NCI-H2196 (cell line): Measurements from ENCODE around the gene TSPAN4.

Experiments
- DNase-seq: peaks from one replicate; lab custom pipeline; 2025; ENCODE audit not compliant: unreplicated experiment; lab: John Stamatoyannopoulos, UW

TSPAN4 gene

DNA sequence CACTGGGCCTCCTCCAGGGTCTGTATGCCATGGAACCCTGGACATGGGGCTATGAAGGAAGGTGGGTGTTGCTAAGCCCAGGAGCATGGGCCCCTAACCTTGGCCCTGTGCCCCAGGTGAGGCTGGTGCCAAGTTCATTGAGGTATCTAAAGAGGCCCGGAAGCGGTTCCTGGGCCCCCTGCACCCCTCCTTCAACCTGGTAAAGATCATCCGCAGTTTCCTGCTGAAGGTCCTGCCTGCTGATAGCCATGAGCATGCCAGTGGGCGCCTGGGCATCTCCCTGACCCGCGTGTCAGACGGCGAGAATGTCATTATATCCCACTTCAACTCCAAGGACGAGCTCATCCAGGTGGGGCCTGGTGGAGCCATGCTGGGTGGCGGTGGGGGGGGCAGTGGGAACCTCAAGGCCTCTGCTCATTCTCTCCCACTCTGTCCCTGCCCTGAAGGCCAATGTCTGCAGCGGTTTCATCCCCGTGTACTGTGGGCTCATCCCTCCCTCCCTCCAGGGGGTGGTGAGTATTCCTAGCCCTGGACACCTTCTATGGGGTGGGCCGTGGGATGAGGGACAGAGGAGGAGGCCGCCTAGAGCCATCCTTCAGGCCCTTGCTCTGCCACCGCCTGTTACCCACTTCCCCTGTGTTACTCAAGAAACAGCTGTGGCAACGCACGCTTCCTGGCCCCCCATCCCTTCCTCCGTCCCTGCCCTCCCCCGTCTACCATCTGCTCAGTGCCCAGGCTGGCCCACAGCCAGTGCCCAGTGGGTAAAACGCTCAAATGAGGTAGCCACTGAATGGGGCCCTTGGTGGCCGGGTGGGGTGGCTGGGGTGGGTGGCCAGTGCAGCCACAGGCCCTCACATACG, 20.9 kb upstream of the TSPAN4 start:
- no peak for DNase-seq

DNA sequence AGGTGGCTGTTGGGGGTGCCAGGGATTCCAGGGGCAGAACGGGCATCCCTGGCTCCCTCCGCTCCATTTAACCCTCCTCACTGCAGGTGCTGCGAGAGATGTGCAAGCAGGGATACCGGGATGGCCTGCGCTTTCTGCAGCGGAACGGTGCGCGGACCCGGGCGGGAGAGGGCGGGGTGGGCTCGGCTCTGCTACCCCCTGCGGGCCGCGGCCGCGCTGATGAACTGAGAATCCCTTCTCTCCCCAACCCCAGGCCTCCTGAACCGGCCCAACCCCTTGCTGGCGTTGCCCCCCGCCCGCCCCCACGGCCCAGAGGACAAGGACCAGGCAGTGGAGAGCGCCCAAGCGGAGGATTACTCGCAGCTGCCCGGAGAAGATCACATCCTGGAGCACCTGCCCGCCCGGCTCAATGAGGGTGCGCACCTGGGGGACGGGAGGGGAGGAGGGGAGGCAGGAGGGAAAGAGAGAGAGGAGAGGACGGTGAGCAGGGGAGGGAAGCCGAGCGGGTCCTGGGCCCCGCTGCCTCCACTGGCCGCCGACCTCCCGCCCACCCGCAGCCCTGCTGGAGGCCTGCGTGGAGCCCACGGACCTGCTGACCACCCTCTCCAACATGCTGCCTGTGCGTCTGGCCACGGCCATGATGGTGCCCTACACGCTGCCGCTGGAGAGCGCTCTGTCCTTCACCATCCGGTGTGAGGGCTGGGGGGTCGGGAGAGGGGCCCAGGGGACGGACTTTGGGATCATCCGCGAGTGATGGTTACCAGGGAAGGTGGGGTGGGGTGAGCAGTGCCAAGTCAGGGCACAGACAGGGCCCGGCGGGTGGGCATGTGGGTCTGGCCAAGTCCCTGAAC, 19.0 kb upstream of the TSPAN4 start:
- no peak for DNase-seq

DNA sequence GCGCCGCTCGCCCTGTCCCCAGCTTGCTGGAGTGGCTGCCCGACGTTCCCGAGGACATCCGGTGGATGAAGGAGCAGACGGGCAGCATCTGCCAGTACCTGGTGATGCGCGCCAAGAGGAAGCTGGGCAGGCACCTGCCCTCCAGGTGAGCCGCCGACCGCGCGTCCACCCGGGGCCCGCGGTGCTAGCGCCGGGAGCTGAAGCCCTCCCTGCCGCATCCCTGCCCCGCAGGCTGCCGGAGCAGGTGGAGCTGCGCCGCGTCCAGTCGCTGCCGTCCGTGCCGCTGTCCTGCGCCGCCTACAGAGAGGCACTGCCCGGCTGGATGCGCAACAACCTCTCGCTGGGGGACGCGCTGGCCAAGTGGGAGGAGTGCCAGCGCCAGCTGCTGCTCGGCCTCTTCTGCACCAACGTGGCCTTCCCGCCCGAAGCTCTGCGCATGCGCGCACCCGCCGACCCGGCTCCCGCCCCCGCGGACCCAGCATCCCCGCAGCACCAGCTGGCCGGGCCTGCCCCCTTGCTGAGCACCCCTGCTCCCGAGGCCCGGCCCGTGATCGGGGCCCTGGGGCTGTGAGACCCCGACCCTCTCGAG, 18.3 kb upstream of the TSPAN4 start:
- peak; percentile 80 for DNase-seq

DNA sequence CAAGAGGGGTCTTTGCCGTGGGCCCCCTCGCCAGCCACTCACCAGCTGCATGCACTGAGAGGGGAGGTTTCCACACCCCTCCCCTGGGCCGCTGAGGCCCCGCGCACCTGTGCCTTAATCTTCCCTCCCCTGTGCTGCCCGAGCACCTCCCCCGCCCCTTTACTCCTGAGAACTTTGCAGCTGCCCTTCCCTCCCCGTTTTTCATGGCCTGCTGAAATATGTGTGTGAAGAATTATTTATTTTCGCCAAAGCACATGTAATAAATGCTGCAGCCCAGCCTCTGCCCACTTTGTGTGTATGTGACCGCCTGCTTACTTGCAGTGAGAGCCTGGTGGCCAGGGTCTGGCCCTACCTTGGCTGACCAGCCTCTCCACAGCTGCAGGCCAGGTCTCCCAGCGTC, 17.7 kb upstream of the TSPAN4 start:
- DNase-seq: peak; percentile 36

DNA sequence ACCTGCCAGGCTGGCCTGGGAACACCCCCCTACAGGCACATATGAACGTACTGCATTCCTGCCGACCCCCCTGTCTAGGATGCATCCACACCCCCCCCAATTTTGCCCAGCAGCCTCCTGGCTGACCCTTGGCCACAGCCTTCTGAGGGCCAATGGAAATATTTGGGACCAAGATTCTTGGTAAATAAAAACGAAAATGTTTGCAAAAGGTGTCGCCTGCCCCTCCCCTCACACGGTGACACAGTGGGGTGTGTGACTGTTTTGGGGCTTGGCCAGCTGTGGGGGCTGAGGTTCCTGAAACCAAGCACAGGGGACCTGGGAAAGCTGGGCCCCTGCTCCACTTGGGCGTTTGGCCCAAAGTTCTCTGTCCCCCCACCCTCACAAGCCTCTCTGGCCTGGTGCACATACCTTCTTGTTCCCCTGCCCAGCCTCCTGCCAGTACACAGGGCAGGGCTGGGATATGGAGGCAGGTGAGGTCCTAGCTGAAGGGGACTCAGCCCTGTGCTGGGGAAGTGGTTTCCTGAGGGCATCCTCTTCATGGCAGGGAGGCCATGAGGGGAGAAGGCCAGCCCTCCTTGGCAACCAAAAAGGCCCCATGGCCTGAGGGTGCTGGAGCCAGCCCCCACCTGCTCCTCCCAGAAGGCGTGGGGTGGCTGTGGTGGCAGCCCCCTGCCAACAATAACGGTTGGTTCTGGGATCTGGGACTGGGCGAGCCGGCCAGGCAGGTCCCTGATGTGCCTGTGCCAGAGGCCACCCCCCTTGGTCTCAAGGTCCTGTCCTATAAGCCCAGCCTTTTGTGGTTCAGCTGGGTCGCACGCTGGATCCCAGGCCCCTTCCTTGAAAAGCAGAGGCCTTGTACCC, 17.1 kb upstream of the TSPAN4 start:
- DNase-seq: no peak

DNA sequence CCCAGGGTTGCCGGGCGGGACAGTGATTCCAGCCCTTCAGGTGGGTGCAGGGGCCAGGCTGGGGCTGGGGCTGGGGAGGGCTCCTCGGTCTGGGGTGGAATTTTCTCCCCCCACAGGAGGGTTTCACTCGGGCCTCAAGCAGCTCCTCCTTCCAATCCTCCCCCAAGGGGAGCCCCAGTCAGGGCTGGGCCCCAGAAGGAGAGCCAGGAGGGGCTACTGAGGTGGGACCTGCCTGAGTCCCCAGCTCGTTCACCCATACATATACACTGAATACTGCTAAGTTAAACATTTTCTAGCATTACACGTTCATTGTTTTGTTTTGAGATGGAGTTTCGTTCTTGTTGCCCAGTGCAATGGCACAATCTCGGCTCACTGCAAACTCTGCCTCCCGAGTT, 16.4 kb upstream of the TSPAN4 start:
- DNase-seq: no peak

DNA sequence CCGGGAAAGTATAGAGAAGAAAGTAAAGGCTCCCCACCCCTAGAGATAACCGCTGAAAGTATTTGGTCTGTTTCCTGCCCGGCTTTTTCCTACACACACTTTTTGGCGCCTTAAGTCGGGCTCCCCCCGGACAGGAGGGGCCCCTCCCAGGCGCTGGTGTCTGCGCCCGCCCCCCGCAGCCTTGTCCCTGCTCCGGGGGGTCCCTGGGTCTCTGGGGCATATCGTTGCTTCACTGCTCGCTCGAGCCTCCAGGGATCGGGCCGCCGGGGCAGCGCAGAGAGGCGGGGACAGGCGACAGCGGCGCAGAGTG, 15.9 kb upstream of the TSPAN4 start:
- no peak for DNase-seq

DNA sequence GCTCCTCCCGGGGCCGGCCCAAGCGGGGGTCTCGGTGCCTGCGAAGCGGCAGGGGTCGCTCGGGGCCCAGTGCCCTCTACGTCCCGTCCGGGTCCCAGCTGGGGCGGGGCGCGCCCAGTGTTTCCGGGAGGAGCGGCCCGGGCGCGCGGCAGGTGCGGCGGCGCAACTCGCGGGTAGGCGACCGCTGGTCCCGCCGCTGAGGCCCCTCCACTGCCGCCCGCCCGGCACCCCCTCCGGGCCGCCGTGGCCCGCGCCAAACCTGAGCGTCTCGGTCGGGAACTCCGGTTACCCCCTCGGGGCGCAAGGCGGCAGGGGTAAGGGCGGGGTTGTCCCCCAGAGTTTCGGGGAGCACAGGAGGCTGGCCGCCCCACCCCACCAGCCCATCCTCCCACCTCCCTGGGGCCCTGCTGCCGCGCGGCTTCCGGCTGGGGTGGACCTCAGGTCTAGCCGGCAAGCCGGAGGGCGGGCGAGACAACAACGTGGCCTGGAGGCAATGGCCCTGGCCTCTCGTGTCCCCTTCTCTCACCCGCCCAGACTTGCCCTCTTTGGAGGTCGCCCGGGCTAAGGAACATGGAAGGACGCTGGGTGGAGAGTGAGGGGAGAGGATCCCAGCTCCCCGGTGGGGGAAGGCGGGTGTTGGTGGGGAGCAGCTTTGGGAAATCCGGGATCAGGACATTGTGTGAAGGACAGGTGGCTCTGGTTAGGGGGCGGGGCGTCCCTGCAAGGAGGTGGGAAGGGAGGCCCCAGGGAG, 15.3 kb upstream of the TSPAN4 start:
- peak; percentile 40 for DNase-seq

DNA sequence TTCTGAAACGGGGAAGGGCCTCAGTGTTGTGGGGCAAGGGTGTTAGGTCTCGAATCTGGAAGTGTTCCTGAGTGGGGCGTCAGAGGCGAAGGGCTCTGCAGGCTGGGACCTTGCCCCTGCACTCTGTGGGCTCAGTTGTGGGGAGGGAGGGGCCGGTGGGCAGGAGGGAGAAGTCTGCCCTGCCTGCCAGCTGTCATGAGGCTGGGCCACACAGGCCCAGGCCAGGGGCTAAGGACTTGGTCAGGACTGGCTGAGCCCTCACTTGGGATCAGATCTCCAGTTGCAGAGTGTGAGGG, 14.8 kb upstream of the TSPAN4 start, which contains the start of gene CRACR2B:
Gene CRACR2B (plus strand): TSS at position 23 of the 296 bp plus-strand sequence. CDS start 689 bp downstream, outside the sequence.
- no peak for DNase-seq

DNA sequence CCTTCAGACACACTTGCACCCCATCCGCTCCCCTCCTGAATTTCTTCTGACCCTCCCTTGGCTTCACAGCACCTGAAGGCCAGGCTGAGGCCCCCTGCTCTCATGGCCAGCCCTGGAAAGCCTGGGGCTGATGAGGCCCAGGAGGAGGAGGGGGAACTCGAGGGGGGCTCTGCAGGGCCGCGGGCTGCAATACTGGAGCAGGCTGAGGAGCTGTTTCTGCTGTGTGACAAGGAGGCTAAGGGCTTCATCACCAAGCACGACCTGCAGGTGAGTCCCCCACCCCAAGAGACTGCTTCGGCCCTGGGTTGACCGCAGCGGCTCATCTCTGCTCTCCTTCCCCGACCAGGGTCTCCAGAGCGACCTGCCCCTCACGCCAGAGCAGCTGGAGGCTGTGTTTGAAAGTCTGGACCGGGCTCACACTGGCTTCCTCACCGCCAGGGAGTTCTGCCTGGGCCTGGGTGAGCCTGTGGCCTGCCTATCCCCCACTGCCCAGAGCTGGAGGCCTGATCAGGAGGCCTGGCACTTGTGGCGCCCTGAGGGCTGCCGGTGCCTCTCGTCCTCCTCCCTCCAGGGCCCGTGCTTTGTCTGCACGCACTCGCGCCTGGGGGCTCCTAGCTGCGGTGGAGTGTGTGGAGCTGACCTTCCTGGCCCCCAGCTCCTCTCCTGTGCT, 14.0 kb upstream of the TSPAN4 start:
- no peak for DNase-seq

DNA sequence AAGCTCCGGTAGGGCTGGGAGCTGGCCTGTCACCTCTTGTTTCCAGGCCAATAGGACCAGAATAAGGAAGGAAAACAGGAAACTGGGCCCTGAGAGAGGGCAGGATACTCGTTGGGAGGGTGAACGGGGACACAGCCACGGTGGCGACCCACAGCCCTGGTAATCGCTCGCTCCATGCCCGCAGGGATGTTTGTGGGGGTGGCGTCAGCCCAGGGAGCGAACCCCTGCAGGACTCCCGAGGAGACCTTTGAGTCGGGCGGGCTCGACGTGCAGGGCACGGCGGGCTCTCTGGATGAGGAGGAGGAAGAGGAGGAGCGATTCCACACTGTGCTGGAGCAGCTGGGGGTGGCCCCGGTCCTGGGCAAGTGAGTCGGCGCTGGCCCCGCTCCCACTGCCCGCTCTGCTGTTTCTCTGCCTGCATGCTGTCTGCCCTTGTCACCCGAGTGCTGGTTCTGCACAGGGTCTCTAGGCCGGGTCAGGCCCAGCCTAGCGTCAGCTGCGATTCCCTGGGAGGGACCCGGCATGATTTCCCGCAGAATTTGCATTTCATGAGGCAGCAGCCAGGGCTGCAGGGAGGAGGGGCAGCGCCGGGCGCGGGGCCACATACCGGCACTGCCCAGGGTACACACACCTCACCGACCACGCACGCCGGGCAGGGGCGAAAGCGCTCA, 13.3 kb upstream of the TSPAN4 start:
- no peak for DNase-seq

DNA sequence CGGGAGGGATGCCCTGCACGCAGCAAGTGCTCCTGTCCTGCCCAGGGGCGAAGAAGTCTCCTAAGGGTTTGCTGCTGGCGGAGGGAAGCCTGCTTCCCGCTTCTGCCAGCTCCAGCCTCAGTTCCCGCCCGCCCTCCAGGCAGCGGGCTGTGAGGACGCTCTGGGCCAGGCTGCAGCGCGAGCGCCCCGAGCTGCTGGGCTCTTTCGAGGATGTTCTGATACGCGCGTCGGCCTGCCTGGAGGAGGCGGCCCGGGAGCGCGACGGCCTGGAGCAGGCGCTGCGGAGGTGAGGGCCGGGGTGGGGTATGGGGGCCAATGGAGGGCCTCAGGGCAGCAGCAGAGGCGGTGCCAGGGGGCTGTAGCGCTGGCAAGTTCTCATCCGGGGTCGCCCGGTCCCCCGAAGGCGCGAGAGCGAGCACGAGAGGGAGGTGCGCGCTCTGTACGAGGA, 12.8 kb upstream of the TSPAN4 start:
- DNase-seq: no peak

DNA sequence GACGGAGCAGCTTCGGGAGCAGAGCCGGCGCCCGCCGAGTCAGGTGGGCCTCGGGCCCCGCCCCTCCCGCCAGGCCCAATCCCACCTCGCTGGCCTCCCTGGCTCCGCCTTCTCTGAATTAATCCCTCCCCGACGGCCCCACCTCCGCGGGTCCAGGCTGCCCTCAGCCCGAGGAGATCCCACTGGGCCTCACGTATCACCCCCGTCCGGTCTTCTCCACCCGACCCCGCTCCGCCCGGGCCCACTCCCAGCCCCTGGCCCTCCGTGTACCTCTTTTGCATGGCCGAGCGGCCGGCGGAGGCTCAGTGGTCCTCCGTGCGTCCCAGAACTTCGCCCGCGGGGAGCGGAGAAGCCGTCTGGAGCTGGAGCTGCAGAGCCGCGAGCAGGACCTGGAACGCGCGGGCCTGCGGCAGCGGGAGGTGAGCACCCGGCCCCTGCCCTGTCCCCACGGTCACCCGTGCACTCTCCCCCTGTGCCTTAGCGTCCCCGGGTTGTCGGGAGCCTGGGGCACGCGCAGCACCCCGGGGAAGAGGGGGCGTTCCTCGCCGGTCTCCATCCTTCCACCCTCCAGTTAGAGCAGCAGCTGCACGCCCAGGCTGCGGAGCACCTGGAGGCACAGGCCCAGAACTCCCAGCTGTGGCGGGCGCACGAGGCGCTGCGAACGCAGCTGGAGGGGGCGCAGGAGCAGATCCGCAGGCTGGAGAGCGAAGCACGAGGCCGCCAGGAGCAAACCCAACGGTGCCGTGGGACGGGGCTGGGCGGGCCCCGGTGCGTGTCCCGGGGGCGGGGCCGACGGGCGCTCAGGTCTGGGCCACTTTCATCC, 12.1 kb upstream of the TSPAN4 start:
- DNase-seq: no peak

DNA sequence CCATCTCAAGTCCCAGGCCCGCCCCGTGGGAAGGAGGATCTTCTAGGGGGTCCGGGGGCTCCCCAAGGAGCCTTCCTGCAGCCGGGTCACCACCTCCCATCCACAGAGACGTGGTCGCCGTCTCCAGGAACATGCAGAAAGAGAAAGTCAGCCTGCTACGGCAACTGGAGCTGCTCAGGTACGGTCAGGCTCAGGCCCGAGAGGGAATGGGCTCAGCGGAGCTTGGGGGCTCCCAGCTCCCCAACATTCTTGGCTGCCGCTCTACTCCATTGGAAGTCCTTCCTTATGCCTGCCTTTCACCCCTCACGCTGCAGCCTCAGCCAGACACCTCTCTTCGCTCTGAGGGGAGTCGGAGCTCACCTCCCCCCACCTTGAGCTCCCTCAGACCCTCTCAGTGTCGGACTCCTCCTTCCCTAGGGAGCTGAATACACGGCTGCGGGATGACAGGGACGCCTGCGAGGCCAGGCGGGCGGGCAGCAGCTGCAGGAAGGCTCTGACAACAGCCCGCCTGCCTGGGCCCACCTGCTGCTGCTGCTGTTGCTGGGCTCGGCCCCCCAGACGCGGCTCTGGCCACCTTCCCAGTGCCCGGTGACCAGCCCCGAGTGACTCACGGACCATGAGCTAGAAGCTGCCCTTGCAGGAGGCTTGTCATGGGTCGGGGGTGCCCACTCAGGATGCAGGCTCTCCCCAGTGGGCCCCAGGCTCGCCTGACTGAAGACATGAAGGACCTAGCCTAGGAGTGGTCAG, 11.4 kb upstream of the TSPAN4 start:
- DNase-seq: no peak

DNA sequence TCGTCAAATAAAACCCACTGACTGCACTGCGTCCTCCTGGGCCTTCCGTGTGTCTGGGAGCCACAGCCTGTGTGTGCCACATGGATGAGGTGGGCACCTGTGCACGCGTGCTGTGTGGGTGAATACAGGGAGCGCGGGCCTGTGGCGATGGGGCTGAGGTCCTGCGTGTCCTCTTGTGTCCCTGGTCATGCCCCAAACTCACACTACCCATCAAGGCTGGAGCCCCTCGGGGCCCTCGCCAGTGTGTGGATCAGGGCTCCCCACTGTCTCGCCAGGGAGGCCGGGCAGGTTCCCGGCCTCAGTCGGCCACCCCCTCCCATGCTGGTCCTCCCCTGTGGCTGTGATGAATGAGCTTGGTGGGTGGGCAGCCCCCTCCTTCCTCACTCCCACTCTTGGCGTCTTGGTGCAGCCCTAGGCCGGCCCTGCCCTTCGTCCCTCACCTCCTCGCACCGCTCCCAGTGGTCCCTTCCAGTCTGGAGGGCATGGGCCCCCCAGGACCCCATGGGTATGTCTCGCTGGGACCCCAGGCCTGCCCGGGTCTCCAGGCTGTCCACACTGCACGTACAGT, 10.6 kb upstream of the TSPAN4 start:
- no peak for DNase-seq

DNA sequence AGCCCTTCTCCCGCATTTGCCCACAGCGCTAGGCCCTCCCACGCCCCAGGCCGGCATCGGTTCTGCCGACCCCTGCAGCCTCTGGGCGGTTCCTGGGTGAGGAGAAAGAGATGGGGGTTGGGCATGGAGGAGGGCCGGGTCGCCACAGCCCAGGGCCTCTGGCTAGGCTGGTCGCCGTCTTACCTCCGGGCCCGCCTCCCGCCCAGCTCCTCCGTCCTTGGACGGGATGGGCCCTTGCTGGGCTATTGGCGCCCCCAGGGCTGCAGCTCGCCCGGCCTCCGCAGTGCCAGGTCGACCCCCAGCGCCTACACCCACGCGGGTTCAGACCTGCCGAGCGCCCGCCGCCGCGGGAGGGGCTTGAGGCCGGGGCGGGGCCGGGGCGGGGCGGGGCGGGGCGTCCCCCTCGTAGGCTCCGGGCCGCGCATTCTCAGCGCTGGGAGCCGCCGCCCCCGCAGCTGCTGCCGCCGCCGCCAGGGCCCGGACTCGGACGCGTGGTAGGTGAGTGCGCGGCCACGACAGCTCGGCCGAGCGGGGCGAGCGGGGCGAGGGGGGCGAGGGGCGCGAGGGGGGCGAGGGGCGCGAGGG, 10.0 kb upstream of the TSPAN4 start, which contains the start of gene CD151:
Gene CD151 (plus strand): TSS at position 424 of the 585 bp plus-strand sequence. CDS start 3,118 bp downstream, outside the sequence.
- DNase-seq: peak; percentile 69
